H9 (cell line): Measurements from ENCODE around the gene AHCY. TPM values are rescaled to one million over a fixed set of nuclear protein-coding genes. Genes with fewer than 3 reads are reported as not detected.

Experiments
- DNase-seq: peaks from one replicate; pipeline ENCODE4 v3.0.0-alpha.2; 2017
- H2AFZ ChIP-seq: one replicate; pipeline ENCODE4 v1.6.1; 2013; ENCODE audit warnings: mild to moderate bottlenecking, low read length, control low read depth, moderate library complexity
- H2AK5ac ChIP-seq: 2 replicates; pipeline ENCODE4 v1.6.1; 2013; ENCODE audit warnings: low read length, control low read depth, mixed read lengths; ENCODE audit not compliant: insufficient read length
- H2BK120ac ChIP-seq: one replicate; pipeline ENCODE4 v1.6.1; 2013; ENCODE audit warnings: low read depth, mild to moderate bottlenecking, low read length, control low read depth, inconsistent platforms; ENCODE audit not compliant: poor library complexity, severe bottlenecking
- H2BK12ac ChIP-seq: 2 replicates; pipeline ENCODE4 v1.6.1; 2013; ENCODE audit warnings: low read length, control low read depth, mixed read lengths, low read depth; ENCODE audit not compliant: insufficient read length
- H2BK15ac ChIP-seq: 2 replicates; pipeline ENCODE4 v1.6.1; 2013; ENCODE audit warnings: low read depth, low read length, control low read depth
- H2BK20ac ChIP-seq: one replicate; pipeline ENCODE4 v1.6.1; 2013; ENCODE audit warnings: low read depth, mild to moderate bottlenecking, low read length, control low read depth, inconsistent platforms; ENCODE audit not compliant: poor library complexity, severe bottlenecking
- H2BK5ac ChIP-seq: 2 replicates; pipeline ENCODE4 v1.6.1; 2013; ENCODE audit warnings: low read length, control low read depth, mixed read lengths; ENCODE audit not compliant: insufficient read length
- H3K14ac ChIP-seq: 2 replicates; pipeline ENCODE4 v1.6.1; 2013; ENCODE audit warnings: low read length, control low read depth; ENCODE audit not compliant: insufficient read depth
- H3K18ac ChIP-seq: 2 replicates; pipeline ENCODE4 v1.6.1; 2013; ENCODE audit warnings: low read depth, mild to moderate bottlenecking, mixed read lengths, low read length, control low read depth; ENCODE audit not compliant: insufficient read length
- H3K23ac ChIP-seq: 2 replicates; pipeline ENCODE4 v1.6.1; 2013; ENCODE audit warnings: low read length, control low read depth, mixed read lengths, low read depth; ENCODE audit not compliant: insufficient read length
- H3K23me2 ChIP-seq: 2 replicates; pipeline ENCODE4 v1.6.1; 2013; ENCODE audit warnings: low read depth, mild to moderate bottlenecking, mixed read lengths, low read length, control low read depth; ENCODE audit not compliant: insufficient read length, poor library complexity, severe bottlenecking
- H3K27ac ChIP-seq: 2 replicates; pipeline ENCODE4 v1.5.1; 2013; ENCODE audit warnings: low read length, control low read depth, mixed read lengths, low read depth; ENCODE audit not compliant: insufficient read length
- H3K27me3 ChIP-seq: 2 replicates; pipeline ENCODE4 v1.6.1; 2013; ENCODE audit warnings: low read length, control low read depth, inconsistent platforms; ENCODE audit not compliant: insufficient read depth
- H3K4ac ChIP-seq: 2 replicates; pipeline ENCODE4 v1.6.1; 2013; ENCODE audit warnings: low read depth, mild to moderate bottlenecking, control low read depth, inconsistent platforms, low read length, moderate library complexity
- H3K4me1 ChIP-seq: 2 replicates; pipeline ENCODE4 v1.6.1; 2013; ENCODE audit warnings: low read length, control low read depth, inconsistent platforms; ENCODE audit not compliant: insufficient read depth
- H3K4me2 ChIP-seq: 2 replicates; pipeline ENCODE4 v1.6.1; 2013; ENCODE audit warnings: low read length, control low read depth, mixed read lengths; ENCODE audit not compliant: insufficient read length, insufficient read depth
- H3K56ac ChIP-seq: 2 replicates; pipeline ENCODE4 v1.6.1; 2013; ENCODE audit warnings: low read depth, mild to moderate bottlenecking, mixed read lengths, low read length, control low read depth; ENCODE audit not compliant: insufficient read length
- H3K79me1 ChIP-seq: 2 replicates; pipeline ENCODE4 v1.6.1; 2013; ENCODE audit warnings: low read depth, mild to moderate bottlenecking, moderate library complexity, low read length, control low read depth, inconsistent platforms; ENCODE audit not compliant: insufficient read depth, poor library complexity, severe bottlenecking
- H3K79me2 ChIP-seq: 2 replicates; pipeline ENCODE4 v1.6.1; 2013; ENCODE audit warnings: low read length, control low read depth, inconsistent platforms; ENCODE audit not compliant: insufficient read depth
- H3K9ac ChIP-seq: 2 replicates; pipeline ENCODE4 v1.6.1; 2013; ENCODE audit warnings: low read length, control low read depth, mixed read lengths; ENCODE audit not compliant: insufficient read length; ENCODE audit errors: extremely low read depth
- H3K9me3 ChIP-seq: one replicate; pipeline ENCODE4 v1.6.1; 2013; ENCODE audit warnings: low read depth, low read length, inconsistent platforms; ENCODE audit not compliant: control insufficient read depth
- H3T11ph ChIP-seq: one replicate; pipeline ENCODE4 v1.6.1; 2013; ENCODE audit warnings: mild to moderate bottlenecking, low read length, control low read depth, inconsistent platforms
- H4K20me1 ChIP-seq: one replicate; pipeline ENCODE4 v1.6.1; 2013; ENCODE audit not compliant: control insufficient read depth, insufficient read length, insufficient read depth
- H4K5ac ChIP-seq: 2 replicates; pipeline ENCODE4 v1.6.1; 2013; ENCODE audit warnings: low read depth, mild to moderate bottlenecking, mixed read lengths, low read length, control low read depth; ENCODE audit not compliant: insufficient read length
- H4K8ac ChIP-seq: replicated peaks from 2 replicates; pipeline ENCODE4 v1.6.1; 2013; ENCODE audit warnings: low read length, control low read depth, mixed read lengths, low read depth; ENCODE audit not compliant: insufficient read length
- H4K91ac ChIP-seq: 2 replicates; pipeline ENCODE4 v1.6.1; 2013; ENCODE audit warnings: low read depth, mild to moderate bottlenecking, moderate library complexity, mixed read lengths, low read length, control low read depth; ENCODE audit not compliant: insufficient read length
- H3K27ac Mint-ChIP-seq, 3 experiments: 2 replicates in 2 of 3; 3 replicates in 1 of 3; pipeline ENCODE4 v1.8.0; 2020 to 2021; ENCODE audit warnings: mixed read lengths in 3 of 3, mild to moderate bottlenecking in 1 of 3, moderate library complexity in 1 of 3
- H3K27me3 Mint-ChIP-seq: 2 replicates; pipeline ENCODE4 v1.8.0; 2021; ENCODE audit warnings: low read depth, mild to moderate bottlenecking, moderate library complexity, mixed read lengths
- H3K36me3 Mint-ChIP-seq, 3 experiments: 2 replicates in 2 of 3; 3 replicates in 1 of 3; pipeline ENCODE4 v1.8.0; 2020 to 2021; ENCODE audit warnings: low read depth in 3 of 3, mixed read lengths in 3 of 3; ENCODE audit not compliant: insufficient read depth in 1 of 3
- H3K4me1 Mint-ChIP-seq, 2 experiments: 2 replicates each; pipeline ENCODE4 v1.8.0; 2020; ENCODE audit warnings: mixed read lengths in 2 of 2
- H3K4me3 Mint-ChIP-seq, 2 experiments: 2 replicates in 1 of 2; 3 replicates in 1 of 2; pipeline ENCODE4 v1.8.0; 2020 to 2021; ENCODE audit warnings: mild to moderate bottlenecking in 2 of 2, mixed read lengths in 2 of 2, moderate library complexity in 1 of 2
- H3K9me3 Mint-ChIP-seq, 2 experiments: 2 replicates in 1 of 2; 3 replicates in 1 of 2; pipeline ENCODE4 v1.8.0; 2020; ENCODE audit warnings: mild to moderate bottlenecking in 2 of 2, mixed read lengths in 2 of 2, moderate library complexity in 1 of 2
- whole genome bisulfite sequencing: extraction: QIAGEN DNeasy Blood & Tissue Kit; methylation state at CpG from one replicate; pipeline ENCODE4 v1.1.7; 2013; ENCODE audit warnings: missing lambda C conversion rate, low lambda C conversion rate, mixed read lengths; ENCODE audit not compliant: insufficient read length; ENCODE audit errors: extremely low coverage; 5-methylcytosine and 5-hydroxymethylcytosine counted together
- total RNA-seq: library from RNA; stranded (reverse); gene quantifications from 2 replicates; pipeline ENCODE4 v1.2.1, GENCODE V29; 2021
- TF ChIP-seq, protein P1 (sequence below): fragments of 200-600 bp; sonication (generic); conservative IDR thresholded peaks from 3 replicates; pipeline ENCODE4 v1.8.0; 2021; ENCODE audit warnings: antibody characterized with exemption, mild to moderate bottlenecking

AHCY gene
- total RNA-seq, 1 experiment from 2014 or later = 461 TPM

DNA sequence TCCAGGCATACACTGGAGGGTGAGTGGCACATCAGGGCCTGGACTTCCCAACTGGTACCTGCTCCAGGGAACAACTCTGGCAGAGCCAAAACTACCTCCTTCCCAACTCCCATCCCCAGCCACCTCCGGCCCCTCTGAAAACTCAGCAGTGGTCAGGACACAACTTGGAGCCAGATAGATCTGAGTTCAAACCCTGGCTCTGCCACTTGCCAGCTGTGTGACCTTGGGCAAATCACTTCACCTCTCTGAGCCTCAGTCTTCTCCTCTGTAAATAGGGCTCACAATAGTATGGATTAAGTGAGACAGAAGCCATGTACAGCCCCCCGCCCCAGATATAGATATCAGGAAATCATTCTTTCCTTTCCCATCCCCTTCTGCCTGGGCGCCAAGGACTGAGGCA lies 10.7 kb downstream of the AHCY start:
- Histone ChIP-seq H3K4me1 (no peaks in the 10 kb centered on the region), H2BK15ac (no peak overlapping the region), H4K5ac (no peak overlapping the region), H2BK20ac (no peak overlapping the region), H4K91ac (no peak overlapping the region), H3K4me2 (no peak overlapping the region), H2BK5ac (no peak overlapping the region), H2BK12ac (no peak overlapping the region), H3K56ac (no peak overlapping the region), H3K4ac (no peak overlapping the region), H2BK120ac (no peak overlapping the region), H3K27me3 (no peaks in the 10 kb centered on the region), H2AFZ (no peak overlapping the region), H3T11ph (no peak overlapping the region), H3K23me2 (no peaks in the 10 kb centered on the region), H3K27ac (no peak overlapping the region), H3K14ac (no peak overlapping the region), H3K9me3 (no peaks in the 10 kb centered on the region), H4K20me1 (no peaks in the 10 kb centered on the region), H3K9ac (no peak overlapping the region), H3K23ac (no peak overlapping the region), H3K79me2 (peaks cover 10% of the 10 kb centered on the region; the same call in 1 of the 2 replicates), H3K79me1 (peaks cover 3% of the 10 kb centered on the region), H3K18ac (no peak overlapping the region), H4K8ac (no peak overlapping the region), H2AK5ac (no peak overlapping the region)
- Mint-ChIP-seq H3K27me3 (no peaks in the 10 kb centered on the region), H3K4me1 (peaks cover 3 to 4% of the 10 kb centered on the region in 2 experiments; a peak in 1 of 4 replicates), H3K36me3 (peaks cover 70 to 93% (median 86%) of the 10 kb centered on the region in 3 experiments), H3K4me3 (no peak overlapping the region), H3K9me3 (no peaks in the 10 kb centered on the region), H3K27ac (no peak overlapping the region; a peak in 1 of 7 replicates)
- no peak for DNase-seq
- no CpG with 5 or more reads among the region's 3 CpGs for WGBS
- TF ChIP-seq, protein P1, sequence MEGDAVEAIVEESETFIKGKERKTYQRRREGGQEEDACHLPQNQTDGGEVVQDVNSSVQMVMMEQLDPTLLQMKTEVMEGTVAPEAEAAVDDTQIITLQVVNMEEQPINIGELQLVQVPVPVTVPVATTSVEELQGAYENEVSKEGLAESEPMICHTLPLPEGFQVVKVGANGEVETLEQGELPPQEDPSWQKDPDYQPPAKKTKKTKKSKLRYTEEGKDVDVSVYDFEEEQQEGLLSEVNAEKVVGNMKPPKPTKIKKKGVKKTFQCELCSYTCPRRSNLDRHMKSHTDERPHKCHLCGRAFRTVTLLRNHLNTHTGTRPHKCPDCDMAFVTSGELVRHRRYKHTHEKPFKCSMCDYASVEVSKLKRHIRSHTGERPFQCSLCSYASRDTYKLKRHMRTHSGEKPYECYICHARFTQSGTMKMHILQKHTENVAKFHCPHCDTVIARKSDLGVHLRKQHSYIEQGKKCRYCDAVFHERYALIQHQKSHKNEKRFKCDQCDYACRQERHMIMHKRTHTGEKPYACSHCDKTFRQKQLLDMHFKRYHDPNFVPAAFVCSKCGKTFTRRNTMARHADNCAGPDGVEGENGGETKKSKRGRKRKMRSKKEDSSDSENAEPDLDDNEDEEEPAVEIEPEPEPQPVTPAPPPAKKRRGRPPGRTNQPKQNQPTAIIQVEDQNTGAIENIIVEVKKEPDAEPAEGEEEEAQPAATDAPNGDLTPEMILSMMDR = no peak
